ENCODE measurements around the gene POLR1G.

POLR1G gene

DNA sequence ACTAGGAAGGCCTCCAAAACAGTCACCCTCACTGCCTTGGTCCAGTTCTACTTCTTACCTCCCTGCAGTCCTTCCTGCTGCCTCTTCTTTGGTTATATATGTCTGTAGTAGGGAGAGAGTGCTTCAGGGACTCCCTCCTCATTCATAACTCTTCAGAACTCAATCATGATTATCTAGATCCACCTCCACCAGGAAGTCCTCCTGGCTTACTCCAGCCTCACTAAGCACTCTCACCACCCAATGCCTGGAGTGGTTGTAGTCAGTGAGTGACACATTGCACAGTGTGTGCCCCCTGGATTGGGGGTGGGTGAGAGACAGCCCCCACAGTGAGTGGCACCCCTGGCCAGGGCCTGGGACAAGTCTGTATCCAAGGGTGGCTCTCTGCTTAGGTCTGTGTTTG is 51.3 kb downstream of the POLR1G start:
- ChIA-PET POLR2A (interaction anchor here (1.4 kb wide), 1 partner anchor 12 kb away, joined by 6 read pairs; no protein-coding TSS in a partner anchor), CTCF (interaction anchor here (0.7 to 8.0 kb wide), 4 partner anchors 10 to 185 kb away, joined by 3 to 58 read pairs (median 6); partner anchors contain the start of gene FOSB)

More for the DNA sequence above, 51.3 kb downstream of the POLR1G start:
- DNase-seq (ENCODE audit: extremely low spot score): no peak
- TF ChIP-seq, protein P1, sequence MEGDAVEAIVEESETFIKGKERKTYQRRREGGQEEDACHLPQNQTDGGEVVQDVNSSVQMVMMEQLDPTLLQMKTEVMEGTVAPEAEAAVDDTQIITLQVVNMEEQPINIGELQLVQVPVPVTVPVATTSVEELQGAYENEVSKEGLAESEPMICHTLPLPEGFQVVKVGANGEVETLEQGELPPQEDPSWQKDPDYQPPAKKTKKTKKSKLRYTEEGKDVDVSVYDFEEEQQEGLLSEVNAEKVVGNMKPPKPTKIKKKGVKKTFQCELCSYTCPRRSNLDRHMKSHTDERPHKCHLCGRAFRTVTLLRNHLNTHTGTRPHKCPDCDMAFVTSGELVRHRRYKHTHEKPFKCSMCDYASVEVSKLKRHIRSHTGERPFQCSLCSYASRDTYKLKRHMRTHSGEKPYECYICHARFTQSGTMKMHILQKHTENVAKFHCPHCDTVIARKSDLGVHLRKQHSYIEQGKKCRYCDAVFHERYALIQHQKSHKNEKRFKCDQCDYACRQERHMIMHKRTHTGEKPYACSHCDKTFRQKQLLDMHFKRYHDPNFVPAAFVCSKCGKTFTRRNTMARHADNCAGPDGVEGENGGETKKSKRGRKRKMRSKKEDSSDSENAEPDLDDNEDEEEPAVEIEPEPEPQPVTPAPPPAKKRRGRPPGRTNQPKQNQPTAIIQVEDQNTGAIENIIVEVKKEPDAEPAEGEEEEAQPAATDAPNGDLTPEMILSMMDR (IDR thresholded peaks at IDR 0.05; ENCODE audit: control extremely low read depth, extremely low read depth, low read depth, missing control alignments): no peak

Data from GM10248 (cell line).